DND-41 (cell line): ENCODE measurements around the gene PPP2R2D.

ENCODE experiments used
- EZH2 ChIP-seq: IDR thresholded peaks from 3 replicates; pipeline ENCODE4 v1.6.1; 2012; ENCODE audit warnings: borderline replicate concordance, low read depth, mild to moderate bottlenecking, moderate library complexity, low read length, inconsistent platforms; ENCODE audit not compliant: severe bottlenecking
- TF ChIP-seq, protein P1 (sequence below): IDR thresholded peaks from 2 replicates; pipeline ENCODE4 v1.5.1; 2012; ENCODE audit warnings: borderline replicate concordance, low read length, moderate library complexity, mild to moderate bottlenecking; ENCODE audit not compliant: poor library complexity, severe bottlenecking; ENCODE audit errors: extremely low read depth

- TF ChIP-seq, protein P1, sequence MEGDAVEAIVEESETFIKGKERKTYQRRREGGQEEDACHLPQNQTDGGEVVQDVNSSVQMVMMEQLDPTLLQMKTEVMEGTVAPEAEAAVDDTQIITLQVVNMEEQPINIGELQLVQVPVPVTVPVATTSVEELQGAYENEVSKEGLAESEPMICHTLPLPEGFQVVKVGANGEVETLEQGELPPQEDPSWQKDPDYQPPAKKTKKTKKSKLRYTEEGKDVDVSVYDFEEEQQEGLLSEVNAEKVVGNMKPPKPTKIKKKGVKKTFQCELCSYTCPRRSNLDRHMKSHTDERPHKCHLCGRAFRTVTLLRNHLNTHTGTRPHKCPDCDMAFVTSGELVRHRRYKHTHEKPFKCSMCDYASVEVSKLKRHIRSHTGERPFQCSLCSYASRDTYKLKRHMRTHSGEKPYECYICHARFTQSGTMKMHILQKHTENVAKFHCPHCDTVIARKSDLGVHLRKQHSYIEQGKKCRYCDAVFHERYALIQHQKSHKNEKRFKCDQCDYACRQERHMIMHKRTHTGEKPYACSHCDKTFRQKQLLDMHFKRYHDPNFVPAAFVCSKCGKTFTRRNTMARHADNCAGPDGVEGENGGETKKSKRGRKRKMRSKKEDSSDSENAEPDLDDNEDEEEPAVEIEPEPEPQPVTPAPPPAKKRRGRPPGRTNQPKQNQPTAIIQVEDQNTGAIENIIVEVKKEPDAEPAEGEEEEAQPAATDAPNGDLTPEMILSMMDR = no peak
- TF ChIP-seq EZH2 = no peak
Measured at GRCh38 chr10:131858118-131858515, 42.7 kb upstream of the PPP2R2D start.
